ENCODE measurements around the gene DBX1. TPM values are rescaled to one million over a fixed set of nuclear protein-coding genes. Genes with fewer than 3 reads are reported as not detected.

DBX1 gene
- total and polyA plus RNA-seq, 8 donors, result not detected

- H3K4me3 ChIP-seq, result no peak overlapping the region
- H3K9me3 ChIP-seq, result no peaks in the 10 kb centered on the region
- intact Hi-C loops (cut with DNase I; ENCODE audit: low total_unique reads), result no loop called here
- DNase-seq, result no peak
- WGBS, 5 donors, result 70 to 89% (median 83%) methylated on average over 2 of the region's 2 CpGs
- TF ChIP-seq CTCF (IDR thresholded peaks at IDR 0.05) (no peak), POLR2A (IDR thresholded peaks at IDR 0.05) (no peak), EP300 (IDR thresholded peaks at IDR 0.05) (no peak), POLR2AphosphoS5 (IDR thresholded peaks at IDR 0.05) (no peak)
- no peaks in the 10 kb centered on the region for H3K4me1 ChIP-seq
- no peak overlapping the region for H3K27ac ChIP-seq
- peaks cover 0 to 3% (median 0%) of the 10 kb centered on the region in 3 donors for H3K27me3 ChIP-seq
- no peaks in the 10 kb centered on the region for H3K36me3 ChIP-seq
Observed at GRCh38 chr11:20192151-20192550, 31.9 kb upstream of the DBX1 start.

GRCh38 chr11:20178976-20179375 is 18.7 kb upstream of the DBX1 start:
- intact Hi-C loops (cut with DNase I; ENCODE audit: low total_unique reads), result no loop called here
- Histone ChIP-seq H3K27ac (no peak overlapping the region), H3K4me3 (no peak overlapping the region), H3K36me3 (no peaks in the 10 kb centered on the region), H3K27me3 (peaks cover 0 to 32% (median 3%) of the 10 kb centered on the region in 3 donors), H3K9me3 (peaks cover 0 to 10% (median 5%) of the 10 kb centered on the region in 4 donors), H3K4me1 (no peaks in the 10 kb centered on the region)
- WGBS, 5 donors, result 84 to 95% (median 90%) methylated on average over 2 of the region's 2 CpGs
- no peak for DNase-seq
- no peak for TF ChIP-seq CTCF (IDR thresholded peaks at IDR 0.05)
- no peak for TF ChIP-seq POLR2AphosphoS5 (IDR thresholded peaks at IDR 0.05)
- TF ChIP-seq POLR2A (IDR thresholded peaks at IDR 0.05), result no peak
- TF ChIP-seq EP300 (IDR thresholded peaks at IDR 0.05), result no peak

- TF ChIP-seq CTCF (IDR thresholded peaks at IDR 0.05), result no peak
- no peak for TF ChIP-seq POLR2AphosphoS5 (IDR thresholded peaks at IDR 0.05)
- no peak for TF ChIP-seq POLR2A (IDR thresholded peaks at IDR 0.05)
- no peak for TF ChIP-seq EP300 (IDR thresholded peaks at IDR 0.05)
- intact Hi-C loops (cut with DNase I; ENCODE audit: low total_unique reads), result no loop called here
- Histone ChIP-seq H3K9me3 (peaks cover 0 to 4% (median 3%) of the 10 kb centered on the region in 4 donors), H3K4me3 (no peak overlapping the region), H3K27ac (no peak overlapping the region), H3K27me3 (peaks cover 0 to 32% (median 3%) of the 10 kb centered on the region in 3 donors), H3K4me1 (no peaks in the 10 kb centered on the region), H3K36me3 (no peaks in the 10 kb centered on the region)
- DNase-seq, result no peak
- WGBS, 5 donors, result 54 to 71% (median 62%) methylated on average over 7 of the region's 7 CpGs
Observed at GRCh38 chr11:20177136-20177535, 16.9 kb upstream of the DBX1 start.

DNA sequence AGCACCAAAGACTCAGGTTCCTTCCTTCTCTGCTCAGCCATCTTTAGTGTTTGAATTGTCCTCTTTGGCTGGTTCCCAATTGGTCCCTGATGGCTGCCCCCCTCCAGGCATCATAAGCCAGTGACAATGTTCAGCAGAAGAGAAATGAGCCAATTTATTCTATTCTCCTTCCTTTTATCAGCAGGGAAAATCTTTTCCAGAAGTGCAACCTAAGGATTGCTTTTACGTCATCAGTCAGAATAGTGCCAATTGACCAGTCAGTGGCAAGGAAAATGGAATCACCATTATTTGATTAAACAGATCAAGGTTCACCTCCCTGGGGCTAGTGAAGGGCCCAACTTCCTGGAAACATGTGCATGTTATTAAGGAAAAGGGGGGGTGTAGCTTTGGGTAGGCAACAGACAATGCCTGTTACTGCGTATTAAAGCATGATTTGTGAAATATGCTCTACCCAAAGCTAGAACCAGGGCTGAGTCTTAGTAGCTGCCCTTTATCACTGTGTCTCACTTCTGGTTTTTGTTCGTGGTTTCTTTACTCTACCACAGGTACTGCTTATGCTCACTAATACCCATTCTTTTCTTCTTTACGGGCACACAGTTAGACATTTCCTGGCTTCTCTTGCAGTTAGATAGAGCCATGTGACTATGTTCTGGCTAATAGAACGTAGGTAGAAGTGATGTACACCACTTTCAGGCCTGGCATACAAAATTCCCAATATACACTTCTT is 12.6 kb upstream of the DBX1 start:
- Histone ChIP-seq H3K27me3 (peaks cover 0 to 43% (median 3%) of the 10 kb centered on the region in 3 donors), H3K36me3 (no peaks in the 10 kb centered on the region), H3K27ac (no peak overlapping the region), H3K9me3 (peaks cover 0 to 17% (median 11%) of the 10 kb centered on the region in 4 donors), H3K4me3 (no peak overlapping the region), H3K4me1 (no peaks in the 10 kb centered on the region)
- intact Hi-C loops (cut with DNase I; ENCODE audit: low total_unique reads), result no loop called here
- TF ChIP-seq CTCF (IDR thresholded peaks at IDR 0.05) (no peak), EP300 (IDR thresholded peaks at IDR 0.05) (no peak), POLR2AphosphoS5 (IDR thresholded peaks at IDR 0.05) (no peak), POLR2A (IDR thresholded peaks at IDR 0.05) (no peak)
- WGBS, 5 donors, result 62 to 72% (median 67%) methylated on average over 5 of the region's 5 CpGs
- no peak for DNase-seq

All from stomach (tissue), 9 donors.